ENCODE data around the gene RAB36.

GRCh38 chr22:23143119-23143518 is 2.2 kb upstream of the RAB36 start:
- TF ChIP-seq SUZ12 (IDR thresholded peaks at IDR 0.05; ENCODE audit: extremely low read depth, insufficient read depth, insufficient read length): no peak
- TF ChIP-seq YY1 (IDR thresholded peaks at IDR 0.05; ENCODE audit: insufficient read depth, insufficient read length): no peak
- no peak for TF ChIP-seq ZNF274 (IDR thresholded peaks at IDR 0.05; ENCODE audit: low read depth, low read length)

Measured in NT2/D1 (cell line).